ENCODE results near the gene GRIK3.
"Not testable (repeated sequence)": the region's sequence is repeated elsewhere in the genome, so short reads cannot be mapped to it uniquely, and the experiment has no call there.

GRIK3 gene

GRCh38 chr1:36776256-36776655 is 258.1 kb downstream of the GRIK3 start:
- no peak for DNase-seq

DNA sequence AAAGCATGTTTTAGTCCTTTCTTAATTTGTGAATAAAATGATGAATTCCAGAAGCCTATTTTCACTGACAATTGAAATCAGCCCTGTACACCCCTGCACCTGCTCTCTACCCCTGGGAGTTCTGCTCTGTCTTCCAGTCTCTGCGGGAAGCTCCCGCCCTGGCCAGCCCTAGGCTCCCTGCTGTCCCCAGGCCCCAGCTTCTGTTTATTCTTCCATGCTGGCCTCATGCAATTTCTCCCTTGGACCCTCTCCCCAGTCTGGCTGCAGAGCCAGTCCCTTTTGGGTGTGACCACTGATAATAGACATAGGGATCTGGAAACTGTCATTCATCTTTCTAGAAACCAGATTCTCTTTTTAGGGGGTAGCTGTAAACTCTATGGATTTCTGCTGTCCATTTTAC is 258.6 kb downstream of the GRIK3 start:
- no peak for DNase-seq

DNA sequence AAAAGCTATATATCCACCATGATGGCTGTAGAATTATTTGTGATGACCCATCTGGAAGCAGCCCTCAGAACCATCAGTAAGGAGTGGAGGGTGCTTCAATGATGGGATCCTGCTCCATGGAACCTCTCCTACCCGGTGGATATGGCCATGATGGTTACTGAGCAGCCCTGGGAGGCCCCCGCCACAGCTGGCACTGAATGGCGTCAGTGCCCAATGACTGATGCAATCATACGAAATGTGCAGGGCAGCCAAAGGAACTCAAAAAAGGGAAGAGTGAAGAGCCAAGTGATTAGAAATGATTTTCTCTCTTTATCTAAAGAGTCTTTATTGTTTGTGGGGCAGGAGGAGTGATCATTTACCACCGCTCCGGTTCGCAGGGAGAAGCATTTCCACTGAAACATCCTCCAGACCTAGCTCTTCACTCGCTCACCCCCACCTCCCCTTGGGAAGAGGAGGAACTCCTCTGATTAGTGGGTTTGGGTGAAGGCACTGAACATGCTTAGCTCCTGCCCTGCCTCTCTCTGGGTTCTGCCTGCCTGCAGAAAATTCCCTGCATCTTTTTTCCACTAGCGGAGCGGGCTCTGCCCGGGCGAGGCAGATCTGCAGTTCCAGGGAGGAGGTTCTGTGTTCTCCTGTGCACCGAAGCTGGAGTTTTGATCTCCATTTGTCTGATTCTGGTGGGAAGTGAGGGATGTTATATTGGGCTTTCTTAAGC is 260.3 kb downstream of the GRIK3 start:
- no peak for DNase-seq

DNA sequence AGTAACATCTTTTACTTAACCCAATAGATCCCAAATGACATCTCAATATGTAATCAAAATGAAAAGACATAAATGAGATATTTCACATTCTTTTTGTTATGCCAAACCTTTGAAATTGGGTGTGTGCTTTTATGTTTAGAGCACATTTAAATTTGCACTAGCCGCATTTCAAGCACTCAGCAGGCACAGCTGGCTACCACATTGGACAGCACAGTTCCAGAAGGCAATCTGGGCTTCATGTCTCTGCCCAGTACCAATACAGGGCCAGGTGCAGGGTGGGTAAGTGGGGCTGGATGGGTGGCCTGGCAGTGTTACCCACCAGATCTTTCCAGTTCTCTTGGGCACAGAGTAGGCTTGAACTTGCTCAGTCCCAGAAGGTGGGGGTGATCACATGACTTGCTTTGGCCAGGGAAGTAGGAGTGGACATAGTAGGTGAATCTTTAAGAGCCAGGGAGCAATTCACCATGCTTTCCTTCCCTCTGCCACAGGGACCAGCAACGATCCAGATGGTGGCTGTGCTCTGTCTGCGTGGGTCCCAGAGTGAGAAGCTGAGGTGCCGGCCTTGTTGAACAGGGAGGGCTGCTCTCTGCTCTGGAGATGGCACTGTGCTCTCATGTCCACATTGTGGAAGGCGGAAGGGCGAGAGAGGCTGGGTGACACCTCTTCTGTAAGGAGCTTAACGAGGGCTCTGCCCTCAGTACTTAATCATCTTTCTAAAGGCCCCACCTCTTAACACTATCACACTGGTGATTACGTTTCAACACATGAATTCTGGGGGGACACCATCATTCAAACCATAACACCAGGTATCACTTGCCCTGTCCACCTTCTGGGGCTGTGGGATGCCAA is 261.4 kb downstream of the GRIK3 start:
- DNase-seq: no peak

GRCh38 chr1:36771660-36772284 is 262.5 kb downstream of the GRIK3 start:
- no peak for DNase-seq

DNA sequence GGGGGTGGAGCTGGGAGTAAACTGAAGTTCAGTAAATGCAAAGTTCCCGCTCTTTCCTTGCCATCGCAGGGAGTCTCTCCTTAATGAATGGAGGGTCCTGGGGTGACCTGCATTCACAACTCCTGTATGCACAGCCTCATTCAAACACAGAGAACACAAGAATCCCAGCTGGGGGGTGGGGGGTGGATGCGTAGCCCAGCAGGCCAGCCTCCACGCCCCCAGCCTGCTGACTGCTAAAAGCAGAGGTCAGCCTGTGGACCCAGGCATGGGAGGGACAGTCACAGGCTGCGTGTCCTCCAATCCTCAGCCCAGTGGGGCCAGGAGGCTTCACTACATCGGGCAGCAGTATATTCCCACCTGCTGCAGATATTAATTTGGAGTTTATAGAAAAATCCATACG is 263.1 kb downstream of the GRIK3 start:
- no peak for DNase-seq

- DNase-seq: no peak
Measured at GRCh38 chr1:36769886-36770830, 264.2 kb downstream of the GRIK3 start.

DNA sequence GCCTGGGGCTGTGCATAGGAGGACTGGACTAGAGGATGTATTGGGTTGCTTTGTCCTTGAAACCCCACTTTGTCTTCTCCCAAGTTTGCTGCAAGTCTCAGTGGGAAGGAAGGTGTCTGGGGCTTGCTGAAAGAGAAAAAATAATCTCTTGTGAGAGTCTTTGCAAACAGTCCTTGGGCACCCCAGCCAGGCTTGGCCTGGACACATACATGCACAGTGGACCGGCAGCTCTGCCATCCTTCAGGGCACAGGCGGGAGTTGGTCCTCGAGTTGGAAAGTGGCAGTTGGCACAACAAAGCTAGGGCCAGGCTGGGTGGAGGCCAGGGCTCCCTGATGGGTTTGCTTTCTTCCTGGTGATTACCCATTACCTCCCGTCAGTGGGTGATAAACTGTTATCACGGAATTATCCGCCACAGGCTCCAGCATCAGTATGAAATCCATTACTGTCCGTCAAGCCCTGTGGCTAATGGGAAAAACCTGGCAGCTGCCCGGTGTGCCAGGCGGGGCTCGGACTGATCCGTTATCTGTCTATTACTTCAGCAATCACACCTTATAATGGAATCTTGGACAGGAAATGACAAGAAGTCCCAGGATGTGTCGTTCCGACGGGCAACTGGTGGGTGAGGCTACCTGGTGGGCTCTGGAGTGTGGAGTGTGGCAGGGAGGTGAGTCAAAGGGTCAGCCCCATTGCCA is 265.7 kb downstream of the GRIK3 start:
- no peak for DNase-seq

GRCh38 chr1:36767429-36767828 is 266.9 kb downstream of the GRIK3 start:
- not testable (repeated sequence) for DNase-seq

DNA sequence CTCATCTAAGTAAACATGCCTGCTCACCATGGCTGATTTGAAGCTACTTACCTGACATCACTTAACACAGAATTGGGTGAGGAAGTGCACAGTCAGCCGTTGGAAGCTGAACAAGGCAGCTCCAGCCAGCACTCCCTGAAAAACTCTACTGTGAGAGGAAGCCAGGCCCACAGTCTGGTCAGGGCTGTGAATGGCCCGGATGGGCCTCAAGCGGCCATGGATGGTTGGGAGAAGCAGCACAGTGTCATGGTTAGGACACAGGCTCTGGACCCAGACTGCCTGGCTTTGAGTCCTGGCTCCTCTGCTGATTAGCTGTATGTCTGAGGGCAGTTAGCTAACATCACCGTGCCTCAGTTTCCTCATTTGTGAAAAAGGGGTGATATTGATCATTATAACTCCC is 267.8 kb downstream of the GRIK3 start:
- no peak for DNase-seq

DNA sequence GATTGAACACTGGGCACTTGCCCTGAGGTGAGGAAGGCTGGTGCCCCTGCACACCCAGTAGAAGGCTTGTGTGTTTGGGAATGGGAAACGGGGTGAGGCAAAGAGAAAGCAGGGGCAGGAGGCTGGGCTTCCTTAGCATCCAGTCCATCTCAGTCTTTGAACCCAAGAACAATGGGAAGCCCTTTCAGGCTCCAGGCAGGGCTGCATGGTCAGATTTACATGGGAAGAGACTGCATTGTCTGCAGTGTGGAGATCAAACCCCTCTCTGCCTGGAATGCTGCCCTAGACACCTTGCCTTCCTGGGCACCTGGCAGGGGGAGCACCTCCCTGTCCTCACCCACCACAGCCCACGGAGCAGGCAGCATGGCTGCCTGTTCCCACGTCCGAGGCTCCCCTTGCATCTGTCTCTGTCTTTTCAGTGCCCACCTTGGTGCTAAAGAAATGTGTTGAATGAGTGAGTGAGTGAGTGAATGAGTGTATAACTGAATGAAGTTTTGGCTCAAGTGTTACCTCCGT is 268.5 kb downstream of the GRIK3 start:
- DNase-seq: no peak

GRCh38 chr1:36764798-36765197 is 269.5 kb downstream of the GRIK3 start:
- no peak for DNase-seq

GRCh38 chr1:36763771-36764170 is 270.5 kb downstream of the GRIK3 start:
- no peak for DNase-seq

- no peak for DNase-seq
Measured at GRCh38 chr1:36762174-36762573, 272.1 kb downstream of the GRIK3 start.

GRCh38 chr1:36761113-36761512 is 273.2 kb downstream of the GRIK3 start:
- no peak for DNase-seq

GRCh38 chr1:36760081-36760480 is 274.2 kb downstream of the GRIK3 start:
- no peak for DNase-seq

DNA sequence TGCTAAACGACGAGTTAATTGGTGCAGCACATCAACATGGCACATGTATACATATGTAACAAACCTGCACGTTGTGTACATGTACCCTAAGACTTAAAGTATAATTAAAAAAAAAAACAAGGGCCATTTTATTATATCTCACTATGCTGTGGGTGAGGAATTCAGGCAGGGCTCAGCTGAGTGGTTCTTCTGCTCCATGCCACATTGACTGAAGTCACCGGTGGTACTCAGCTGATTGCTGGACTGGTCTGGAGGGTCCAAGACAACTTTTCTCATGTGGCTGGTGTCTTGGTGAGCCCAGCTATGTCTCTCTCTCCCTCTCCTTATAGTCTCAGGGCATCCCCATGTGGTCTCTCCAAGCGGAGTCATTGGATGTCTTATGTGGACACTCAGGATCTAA is 275.0 kb downstream of the GRIK3 start:
- DNase-seq: no peak

DNA sequence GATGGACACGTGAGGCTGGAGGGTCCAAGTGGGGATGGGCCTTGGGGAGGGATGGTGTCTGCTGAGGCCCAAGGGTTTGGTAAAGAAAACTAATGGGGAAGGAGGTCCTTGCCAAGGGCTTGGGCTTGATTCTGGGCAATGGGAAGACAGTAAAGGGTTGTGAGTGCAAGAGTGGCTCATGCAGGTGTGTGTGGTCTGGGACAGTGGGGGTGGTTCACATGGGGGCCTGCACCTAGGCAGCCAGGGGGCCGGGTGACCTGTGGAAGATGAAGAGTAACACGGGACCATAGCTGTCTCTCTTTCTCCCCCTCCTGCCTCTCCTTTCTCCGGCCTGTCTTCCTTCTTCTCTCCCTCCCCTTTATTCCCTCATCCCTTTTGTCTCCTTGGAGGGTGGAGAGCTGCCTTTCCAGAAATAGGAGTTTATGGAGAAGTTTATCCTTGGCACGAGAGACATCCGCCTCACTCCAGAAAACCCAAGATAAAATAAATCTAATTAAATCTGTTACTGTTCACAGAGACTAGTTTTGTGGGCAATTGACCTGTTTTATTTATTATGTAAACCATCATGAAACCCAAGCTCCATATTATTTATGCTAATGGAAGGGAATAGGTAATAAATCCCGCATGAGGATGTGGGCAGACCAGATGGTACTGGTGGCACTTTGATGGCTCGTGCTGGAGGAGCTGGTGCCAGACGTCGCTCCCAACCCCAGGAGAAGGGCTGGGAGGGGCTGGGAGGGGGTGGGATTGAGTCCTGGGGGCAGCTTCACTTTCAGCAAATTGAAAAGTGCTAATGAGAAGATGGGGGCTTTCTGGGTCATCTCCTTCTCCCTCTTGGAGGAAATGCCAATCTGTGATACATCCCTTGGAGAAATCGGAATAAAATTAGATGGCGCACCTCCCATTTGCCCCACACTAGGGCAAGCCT is 278.7 kb downstream of the GRIK3 start:
- no peak for DNase-seq

DNA sequence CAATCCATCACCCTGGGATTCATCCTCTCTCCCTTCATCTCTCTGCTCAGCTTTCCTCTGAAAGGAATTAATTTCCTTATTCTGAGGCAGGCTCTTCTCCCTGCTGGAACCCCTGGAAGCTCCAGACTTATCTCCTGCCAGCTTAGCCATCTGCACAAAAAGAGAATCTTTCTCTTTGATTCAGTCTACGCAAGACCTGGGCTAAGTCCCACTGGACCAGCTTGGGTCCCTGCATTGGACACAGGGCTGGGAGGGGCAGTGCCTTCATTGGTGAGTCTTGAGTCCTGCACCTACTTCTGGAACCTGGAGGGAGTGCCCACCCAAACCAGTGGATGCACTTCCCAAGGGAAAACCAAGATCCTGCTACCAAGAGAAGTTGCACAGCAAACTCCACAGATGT is 279.9 kb downstream of the GRIK3 start:
- DNase-seq: no peak

GRCh38 chr1:36753451-36753850 is 280.9 kb downstream of the GRIK3 start:
- no peak for DNase-seq

DNA sequence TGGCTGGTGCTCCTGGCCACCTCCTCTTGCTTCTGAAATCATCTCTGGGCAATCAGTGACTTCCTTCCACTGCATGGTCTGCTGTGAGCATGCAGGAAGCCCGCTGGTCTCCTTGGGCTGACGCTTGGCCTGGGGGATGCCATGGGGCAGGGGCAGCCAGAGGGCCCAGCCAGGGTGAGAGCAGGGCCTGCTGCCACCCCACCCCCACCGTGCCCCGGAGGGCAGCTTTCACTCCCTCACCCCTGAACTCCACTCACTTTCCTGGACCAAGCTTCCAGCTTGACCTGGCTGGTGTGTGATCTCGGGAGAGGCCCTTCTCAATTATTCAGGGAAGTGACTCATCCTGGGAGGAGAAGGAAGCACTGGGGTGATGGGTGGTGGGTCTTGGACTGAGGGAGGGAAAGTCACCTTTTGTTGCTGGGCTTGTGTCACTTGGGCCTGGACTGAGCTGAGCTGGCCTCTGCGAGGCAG is 281.4 kb downstream of the GRIK3 start:
- no peak for DNase-seq
